HFFc6 (cell line): ENCODE results near the gene GZMM. TPM values are rescaled to one million over a fixed set of nuclear protein-coding genes. Genes with fewer than 3 reads are reported as not detected.
A peak's percentile ranks its signal among the peaks of the same experiment; 100 is the strongest.

ENCODE experiments used
- DNase-seq: peaks from one replicate; pipeline ENCODE4 v3.0.0-alpha.2; 2018
- H3K27ac Mint-ChIP-seq: 2 replicates; pipeline ENCODE4 v1.8.0; 2020; ENCODE audit warnings: mild to moderate bottlenecking, mixed read lengths
- H3K27me3 Mint-ChIP-seq: 2 replicates; pipeline ENCODE4 v1.8.0; 2021; ENCODE audit warnings: mild to moderate bottlenecking, moderate library complexity, mixed read lengths; ENCODE audit not compliant: insufficient read depth
- H3K36me3 Mint-ChIP-seq: 2 replicates; pipeline ENCODE4 v1.8.0; 2021; ENCODE audit warnings: low read depth, mixed read lengths
- H3K4me1 Mint-ChIP-seq: 2 replicates; pipeline ENCODE4 v1.8.0; 2020; ENCODE audit warnings: low read depth, mixed read lengths
- H3K4me3 Mint-ChIP-seq: 2 replicates; pipeline ENCODE4 v1.8.0; 2020; ENCODE audit warnings: mild to moderate bottlenecking, moderate library complexity, mixed read lengths
- H3K9me3 Mint-ChIP-seq: 2 replicates; pipeline ENCODE4 v1.8.0; 2020; ENCODE audit warnings: mild to moderate bottlenecking, mixed read lengths
- total RNA-seq, 6 experiments: library from RNA; stranded (reverse); fragmentation: NEBNext Ultra II Directional; extraction: Animal tissue kit (Norgen Biotek cat#: 25700); gene quantifications; 2 replicates in 1 of 6; 3 replicates in 5 of 6; pipeline ENCODE4 v1.2.3, GENCODE V29; 2021
- TF ChIP-seq, protein P1 (sequence below): fragments of 200-600 bp; sonication (generic); IDR thresholded peaks from 2 replicates; pipeline ENCODE4 v1.5.0; 2021; ENCODE audit warnings: antibody characterized with exemption, mild to moderate bottlenecking

The GZMM gene
- total RNA-seq, 6 experiments from 2014 or later: 0.24 TPM; not detected in 5

DNA sequence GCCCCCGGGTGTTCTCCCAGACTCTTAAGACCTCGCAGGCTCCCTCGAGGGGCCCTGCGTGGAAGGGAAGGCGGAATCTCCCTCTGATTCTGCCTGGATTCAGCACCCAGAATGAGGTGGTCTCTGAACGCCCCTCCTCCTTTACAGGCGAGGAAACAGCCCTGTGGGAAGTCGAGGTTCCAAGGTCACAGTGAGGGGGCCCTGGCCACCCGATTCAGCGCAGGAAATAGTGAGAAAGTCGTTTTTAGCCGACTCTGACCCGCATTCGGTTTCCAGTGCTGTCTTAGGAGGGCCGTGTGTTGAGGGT is 29.6 kb downstream of the GZMM start:
- Mint-ChIP-seq H3K36me3 (no peaks in the 10 kb centered on the region), H3K27ac (peak overlapping the region; percentile 69), H3K4me1 (peaks cover 35% of the 10 kb centered on the region), H3K9me3 (peaks cover 7% of the 10 kb centered on the region), H3K4me3 (peak overlapping the region; percentile 92), H3K27me3 (peaks cover 6% of the 10 kb centered on the region)
- TF ChIP-seq, protein P1, sequence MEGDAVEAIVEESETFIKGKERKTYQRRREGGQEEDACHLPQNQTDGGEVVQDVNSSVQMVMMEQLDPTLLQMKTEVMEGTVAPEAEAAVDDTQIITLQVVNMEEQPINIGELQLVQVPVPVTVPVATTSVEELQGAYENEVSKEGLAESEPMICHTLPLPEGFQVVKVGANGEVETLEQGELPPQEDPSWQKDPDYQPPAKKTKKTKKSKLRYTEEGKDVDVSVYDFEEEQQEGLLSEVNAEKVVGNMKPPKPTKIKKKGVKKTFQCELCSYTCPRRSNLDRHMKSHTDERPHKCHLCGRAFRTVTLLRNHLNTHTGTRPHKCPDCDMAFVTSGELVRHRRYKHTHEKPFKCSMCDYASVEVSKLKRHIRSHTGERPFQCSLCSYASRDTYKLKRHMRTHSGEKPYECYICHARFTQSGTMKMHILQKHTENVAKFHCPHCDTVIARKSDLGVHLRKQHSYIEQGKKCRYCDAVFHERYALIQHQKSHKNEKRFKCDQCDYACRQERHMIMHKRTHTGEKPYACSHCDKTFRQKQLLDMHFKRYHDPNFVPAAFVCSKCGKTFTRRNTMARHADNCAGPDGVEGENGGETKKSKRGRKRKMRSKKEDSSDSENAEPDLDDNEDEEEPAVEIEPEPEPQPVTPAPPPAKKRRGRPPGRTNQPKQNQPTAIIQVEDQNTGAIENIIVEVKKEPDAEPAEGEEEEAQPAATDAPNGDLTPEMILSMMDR: no peak
- DNase-seq: no peak

DNA sequence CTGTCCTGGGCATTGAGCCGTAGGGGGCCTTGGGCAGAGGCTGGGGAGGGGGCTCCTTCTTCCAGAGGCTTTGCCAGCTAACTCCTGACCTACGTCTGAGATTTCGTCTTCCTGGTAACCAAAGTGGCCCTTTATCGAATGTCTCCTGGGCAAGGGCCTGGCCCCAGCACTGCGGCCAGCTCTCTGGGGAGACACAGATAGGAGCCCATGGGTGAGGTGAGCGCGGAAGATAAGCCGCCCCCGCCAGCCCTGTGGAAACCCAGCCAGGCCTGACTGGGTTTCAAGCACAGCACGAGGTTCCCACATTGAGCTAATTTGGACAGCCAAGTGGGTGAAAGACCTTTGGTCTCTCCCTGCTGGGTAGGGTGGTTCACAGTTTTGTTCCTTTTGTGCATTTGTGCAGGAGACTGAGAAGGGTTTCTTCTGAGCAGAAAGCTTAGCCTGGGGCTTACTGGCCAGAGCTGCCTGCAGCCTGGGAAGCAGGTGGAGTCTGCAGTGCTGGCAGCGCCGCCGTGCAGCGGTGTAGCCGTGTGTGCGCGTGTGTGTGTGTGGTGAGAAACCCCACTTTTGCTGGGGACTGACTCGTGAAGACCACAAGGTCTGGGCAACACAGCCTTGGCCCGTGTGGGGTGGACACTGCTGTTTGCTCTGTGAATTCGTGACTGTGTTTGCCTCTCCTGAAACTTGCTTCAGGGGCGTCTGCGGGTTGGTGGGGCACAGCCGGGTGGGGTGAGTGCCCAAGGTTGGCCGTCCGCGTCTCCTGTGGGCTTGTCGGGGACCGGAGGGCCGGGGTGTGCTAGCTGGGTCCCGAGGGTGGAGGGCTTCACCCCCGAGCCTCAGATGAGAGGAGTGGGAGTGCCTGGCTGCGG is 31.0 kb downstream of the GZMM start:
- H3K9me3 Mint-ChIP-seq: peaks cover 5% of the 10 kb centered on the region
- H3K36me3 Mint-ChIP-seq: no peaks in the 10 kb centered on the region
- peaks cover 4% of the 10 kb centered on the region for H3K27me3 Mint-ChIP-seq
- H3K4me1 Mint-ChIP-seq: peaks cover 35% of the 10 kb centered on the region
- peak overlapping the region; percentile 79 for H3K4me3 Mint-ChIP-seq
- DNase-seq: peak; percentile 40
- TF ChIP-seq, protein P1: no peak
- H3K27ac Mint-ChIP-seq: peak overlapping the region; percentile 55; the same call in 1 of the 2 replicates

DNA sequence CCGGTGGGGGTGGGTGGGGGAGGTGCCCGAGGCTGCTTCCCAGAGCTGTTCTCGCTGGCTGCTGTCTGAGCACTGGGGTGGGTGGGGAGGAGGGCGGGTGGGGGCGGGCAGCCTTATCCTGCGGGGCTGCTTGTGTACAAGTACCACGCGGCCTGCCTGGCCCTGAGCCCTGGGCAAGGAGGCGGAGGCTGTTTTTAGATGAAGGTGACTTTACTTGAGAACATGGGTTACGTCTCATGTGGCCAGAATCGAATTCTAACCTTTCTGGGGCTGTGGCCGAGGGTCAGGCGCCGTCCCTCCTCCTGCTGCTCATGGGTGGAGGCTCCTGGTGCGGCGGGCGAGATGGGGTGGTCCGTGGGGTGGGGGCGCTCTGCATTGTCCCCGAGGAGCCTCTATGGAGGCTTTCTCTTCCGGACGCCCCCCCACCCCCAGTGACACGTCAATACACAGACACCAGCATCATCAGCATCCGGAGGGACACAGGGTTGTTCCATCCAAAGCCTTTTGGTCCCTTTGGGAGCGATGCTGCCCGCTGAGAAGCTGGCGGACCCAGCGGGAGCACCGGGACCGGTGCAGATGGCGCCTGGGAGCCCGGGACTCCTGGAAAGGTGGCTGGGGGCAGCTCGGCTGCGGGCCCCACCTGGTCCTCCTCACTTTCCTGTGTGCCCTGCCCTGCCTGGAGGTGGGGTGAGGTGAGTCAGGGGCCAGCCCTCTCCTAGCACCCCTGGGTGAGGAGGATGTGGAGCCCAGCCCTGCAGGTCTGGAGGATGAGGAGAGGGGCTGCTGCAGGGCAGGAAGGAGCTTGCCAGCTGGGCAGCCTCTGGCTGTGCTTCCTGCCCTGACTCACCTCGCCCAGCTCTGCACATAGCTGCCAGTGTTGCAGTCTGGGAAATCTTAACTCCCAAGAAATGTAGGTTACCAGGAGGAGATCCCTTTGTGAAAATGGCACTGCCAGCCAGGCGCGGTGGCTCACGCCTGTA is 32.0 kb downstream of the GZMM start:
- H3K4me3 Mint-ChIP-seq: peak overlapping the region; percentile 79

DNA sequence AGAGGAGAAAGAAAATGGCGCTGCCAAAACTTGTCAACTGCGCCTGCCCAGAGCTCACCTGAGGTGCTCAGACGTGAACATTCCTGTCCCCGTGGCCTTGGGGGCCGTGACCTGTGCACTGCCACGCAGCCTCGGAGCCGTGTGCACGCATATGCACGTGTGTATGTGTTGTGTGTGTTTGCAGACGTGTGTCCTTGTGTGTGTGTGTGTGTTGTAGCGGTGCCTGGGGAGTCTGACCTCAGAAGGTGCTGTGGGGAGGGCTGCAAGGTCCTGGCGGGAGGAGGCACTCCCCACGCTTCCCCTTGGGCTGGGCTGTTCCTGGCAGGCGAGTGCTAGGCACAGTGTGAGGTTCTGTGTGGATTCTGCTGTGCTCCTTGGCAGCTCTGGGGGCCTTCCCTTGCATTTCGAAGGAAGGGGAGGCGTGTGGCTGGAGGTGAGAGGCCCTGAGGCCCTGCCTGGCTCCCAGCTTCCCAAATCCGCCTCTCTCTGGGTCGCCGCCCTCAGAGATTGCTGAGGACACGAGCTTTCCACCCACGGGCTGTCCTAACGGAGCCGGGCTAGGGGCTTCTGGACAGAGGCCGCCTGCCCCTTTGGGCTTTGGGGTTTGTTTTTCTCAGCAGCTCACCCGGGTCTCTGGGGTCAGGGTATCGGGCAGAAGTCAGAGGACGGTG is 33.0 kb downstream of the GZMM start:
- peak overlapping the region; percentile 45; the same call in 1 of the 2 replicates for H3K27ac Mint-ChIP-seq
- H3K4me3 Mint-ChIP-seq: no peak overlapping the region
- TF ChIP-seq, protein P1: no peak
- no peak for DNase-seq
- no peaks in the 10 kb centered on the region for H3K9me3 Mint-ChIP-seq
- H3K27me3 Mint-ChIP-seq: peaks cover 3% of the 10 kb centered on the region; the same call in 1 of the 2 replicates
- H3K4me1 Mint-ChIP-seq: peaks cover 26% of the 10 kb centered on the region
- no peaks in the 10 kb centered on the region for H3K36me3 Mint-ChIP-seq

More for the DNA sequence above, 32.0 kb downstream of the GZMM start:
- H3K4me1 Mint-ChIP-seq: peaks cover 34% of the 10 kb centered on the region
- no peaks in the 10 kb centered on the region for H3K36me3 Mint-ChIP-seq
- peak overlapping the region; percentile 45 for H3K27ac Mint-ChIP-seq
- H3K9me3 Mint-ChIP-seq: peaks cover 4% of the 10 kb centered on the region; the same call in 1 of the 2 replicates
- peaks cover 3% of the 10 kb centered on the region; the same call in 1 of the 2 replicates for H3K27me3 Mint-ChIP-seq
- peak; percentile 42 for DNase-seq
- TF ChIP-seq, protein P1: no peak
